GM19324 (cell line): Measurements from ENCODE around the gene NKAIN2.

ENCODE experiments used
- ATAC-seq: cut with Tn5 transposase; IDR thresholded peaks from one replicate; pipeline ENCODE4 v1.9.1; 2021; ENCODE audit warnings: mild to moderate bottlenecking, moderate library complexity; ENCODE audit not compliant: unreplicated experiment, low FRiP score

Gene NKAIN2

DNA sequence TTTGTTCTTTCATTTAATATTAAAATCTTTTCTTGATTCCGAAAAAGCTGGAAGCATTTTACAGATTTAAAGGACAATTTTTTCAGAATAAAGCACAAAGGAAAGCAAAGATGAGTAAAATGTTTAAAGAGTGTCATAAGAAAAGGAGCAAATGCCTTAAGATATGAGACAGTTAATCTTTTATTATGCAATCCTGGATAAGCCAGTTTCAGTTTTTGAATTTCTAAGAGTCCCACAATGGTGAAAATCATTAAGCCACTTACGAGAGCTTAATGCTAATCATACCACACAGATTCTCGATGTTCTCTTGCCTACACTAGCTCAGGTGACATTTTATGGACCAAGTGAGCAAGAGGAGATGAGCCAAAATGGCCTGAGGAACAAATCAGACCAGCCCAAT lies 1054.9 kb downstream of the NKAIN2 start:
- no peak for ATAC-seq

DNA sequence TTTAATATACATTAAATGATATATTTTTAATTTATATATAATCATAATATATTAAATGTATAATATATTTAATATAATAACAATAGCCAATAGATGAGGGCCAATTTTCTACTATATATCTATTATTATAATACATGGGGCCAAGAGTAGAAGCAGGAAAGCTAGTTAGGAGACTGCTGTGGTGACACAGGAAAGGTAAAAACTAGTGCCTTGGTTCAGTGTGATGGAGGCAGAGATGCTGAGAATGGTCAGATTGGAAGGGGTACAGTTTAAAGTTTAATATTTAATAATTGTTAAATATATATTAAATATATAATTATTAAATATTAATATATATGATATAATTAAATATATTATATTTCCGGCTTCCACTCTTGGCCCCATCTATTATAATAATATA lies 1055.7 kb downstream of the NKAIN2 start:
- no peak for ATAC-seq

DNA sequence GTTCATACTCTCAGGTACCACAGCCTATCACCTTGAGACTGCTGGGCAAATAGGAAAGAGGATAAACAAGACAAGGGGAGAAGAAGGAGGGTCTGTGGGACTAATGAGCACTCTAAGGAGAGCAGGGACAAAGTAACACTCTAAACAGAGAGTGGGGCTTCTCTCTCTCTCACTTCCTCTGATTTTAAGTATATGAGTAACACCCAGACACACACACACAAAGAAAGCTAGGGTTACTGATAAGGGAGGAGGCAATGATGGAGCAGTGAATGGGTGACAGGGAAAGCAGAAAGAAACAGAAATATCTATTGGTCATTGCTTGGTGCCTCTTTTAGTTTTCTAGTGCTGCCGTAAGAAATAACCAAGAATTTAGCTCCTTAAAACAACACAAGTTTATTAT lies 1062.4 kb downstream of the NKAIN2 start:
- ATAC-seq, result no peak

DNA sequence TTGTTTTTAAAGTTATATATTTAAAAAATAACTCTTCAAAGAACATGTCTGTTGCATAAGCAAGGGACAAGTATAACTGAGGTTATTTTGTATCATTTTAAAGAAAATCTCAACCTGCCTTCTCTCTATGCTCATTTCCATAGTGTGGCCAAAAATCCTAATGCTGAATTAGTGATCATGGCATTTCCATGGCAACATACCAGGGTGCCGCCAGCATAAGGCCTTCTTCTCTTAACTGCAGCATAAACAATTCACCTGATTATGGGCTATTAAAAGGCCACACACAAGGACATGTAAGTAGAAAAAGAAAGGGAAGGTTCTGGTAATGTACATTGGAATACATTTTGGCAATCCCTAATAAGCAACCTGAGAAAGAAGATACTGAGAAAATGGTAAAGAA lies 1063.5 kb downstream of the NKAIN2 start:
- no peak for ATAC-seq

DNA sequence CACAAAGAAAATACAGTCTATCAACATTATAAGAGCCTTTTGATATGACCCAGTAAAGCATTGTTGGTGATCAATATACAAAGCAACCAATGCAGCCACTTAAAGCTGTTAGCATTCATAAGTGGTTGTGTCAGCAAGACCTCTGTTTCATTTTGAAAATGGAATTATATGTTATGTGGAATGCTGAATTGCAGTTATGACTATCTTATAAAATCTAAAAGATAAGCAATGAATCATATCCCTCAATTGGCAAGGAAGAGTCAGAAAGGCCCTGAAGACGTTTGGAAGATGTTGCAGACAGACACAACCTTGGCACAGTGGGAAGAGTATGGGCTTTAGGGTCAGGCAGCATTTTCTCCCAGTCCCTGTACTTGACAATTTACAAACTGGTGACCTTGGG lies 1064.8 kb downstream of the NKAIN2 start:
- no peak for ATAC-seq

DNA sequence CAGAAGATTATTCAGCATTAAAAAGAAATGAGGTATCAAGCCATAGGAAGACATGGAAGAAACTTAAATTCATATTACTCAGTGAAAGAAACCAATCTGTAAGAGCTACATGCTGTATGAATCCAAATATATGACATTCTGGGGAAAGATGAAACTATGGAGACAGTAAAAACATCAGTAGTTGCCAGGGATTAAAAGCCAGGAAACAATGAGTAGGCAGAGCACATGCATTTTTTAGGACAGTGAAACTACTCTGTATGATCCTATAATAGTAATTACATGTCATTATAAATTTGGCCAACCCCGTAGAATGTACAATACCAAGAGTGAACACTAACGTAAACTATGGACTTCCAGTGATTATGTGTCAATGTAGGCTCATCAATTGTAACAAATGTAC lies 1065.8 kb downstream of the NKAIN2 start:
- no peak for ATAC-seq

DNA sequence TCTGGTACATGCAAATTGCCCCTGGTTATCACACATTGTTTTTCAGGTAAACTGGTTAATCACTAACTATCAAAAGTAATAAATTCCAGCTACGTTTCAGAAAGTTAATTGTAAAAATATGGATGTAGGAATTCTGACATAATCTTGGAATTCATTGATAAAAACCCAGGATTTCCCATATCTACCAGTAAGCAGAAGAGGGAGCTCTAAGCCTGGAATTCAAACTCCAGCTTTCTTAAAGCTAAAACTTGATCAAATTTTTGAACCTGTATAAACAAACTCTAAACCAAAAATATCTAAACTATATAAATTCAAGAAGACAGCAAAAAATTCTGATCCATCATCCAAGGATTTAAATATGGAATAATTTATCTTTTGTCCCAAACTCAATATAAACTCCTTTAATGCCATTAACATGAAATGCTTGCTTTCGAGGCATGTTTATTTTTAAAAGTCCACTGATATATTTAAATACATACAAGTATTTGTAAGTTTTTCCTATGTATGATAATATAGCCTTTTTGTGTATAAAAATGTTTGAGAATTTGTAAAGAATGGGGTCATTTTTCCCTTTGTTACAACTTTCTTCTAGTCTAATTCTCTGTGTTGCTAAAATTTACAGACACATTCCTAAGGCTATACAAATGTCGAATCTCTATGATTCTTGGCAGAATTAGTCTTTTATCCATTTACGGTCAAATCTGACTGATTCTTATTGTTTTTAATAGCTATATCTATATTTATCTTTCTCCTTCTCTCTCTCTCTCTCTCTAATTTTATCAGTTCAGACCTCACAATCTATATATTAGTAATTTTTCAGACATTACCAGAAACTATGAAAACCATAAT lies 1067.2 kb downstream of the NKAIN2 start:
- ATAC-seq, result no peak

DNA sequence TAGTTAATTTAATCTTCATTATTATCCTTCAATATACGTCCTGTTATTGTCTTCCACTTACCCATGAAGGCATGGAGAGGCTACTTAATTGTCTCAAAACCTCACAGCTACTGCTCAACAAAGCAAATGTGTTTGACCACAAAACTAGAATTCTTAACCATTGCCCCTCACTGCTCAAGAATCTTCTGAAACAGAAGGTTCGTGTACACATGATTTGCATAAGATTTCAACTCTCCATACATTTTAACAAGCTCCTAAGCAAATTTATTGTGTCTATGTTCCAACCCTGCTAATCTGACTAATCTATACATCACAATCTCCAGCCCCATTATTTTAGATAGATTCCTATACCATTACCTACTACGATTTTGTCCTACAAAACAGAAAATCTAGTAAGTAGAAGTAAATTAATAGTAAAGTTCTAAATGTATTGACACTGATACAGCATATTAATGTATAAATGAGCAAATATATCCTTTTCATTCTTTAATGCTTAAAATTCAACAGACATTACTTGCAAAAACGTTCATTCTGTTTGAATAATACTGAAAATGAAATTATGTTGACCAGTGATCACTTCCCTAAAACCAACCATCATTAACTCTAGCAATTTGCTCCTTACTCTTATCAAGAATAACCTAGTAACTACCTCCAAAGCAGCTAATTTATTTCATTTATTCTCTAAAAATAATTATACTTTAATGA lies 1068.8 kb downstream of the NKAIN2 start:
- ATAC-seq, result peak; percentile 80

DNA sequence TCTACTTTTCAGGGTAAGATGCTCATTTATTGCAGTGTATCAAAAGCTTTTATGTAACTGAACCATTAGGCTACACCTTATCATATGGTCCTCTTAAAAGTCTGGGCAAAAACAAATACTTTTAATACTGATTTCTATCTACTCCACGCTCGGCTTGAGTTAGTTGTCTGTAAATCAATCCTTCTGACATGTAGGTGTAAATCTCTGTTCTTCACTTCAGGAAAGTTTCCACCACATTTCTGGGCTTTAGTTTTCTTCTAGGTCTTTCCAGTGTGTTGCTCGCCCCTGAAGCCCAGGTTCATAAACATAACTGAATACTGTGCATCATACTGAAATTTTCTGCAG lies 1069.4 kb downstream of the NKAIN2 start:
- ATAC-seq, result peak; percentile 7
